GM21576 (cell line): ENCODE measurements around the gene NGEF.

Source experiments
- ATAC-seq: cut with Tn5 transposase; IDR thresholded peaks from one replicate; pipeline ENCODE4 v1.9.1; 2021; ENCODE audit warnings: mild to moderate bottlenecking, moderate library complexity; ENCODE audit not compliant: unreplicated experiment

The NGEF gene

GRCh38 chr2:232846055-232846454 is 167.0 kb downstream of the NGEF start:
- ATAC-seq, result no peak

- no peak for ATAC-seq
These were observed 169.2 kb downstream of the NGEF start for GRCh38 chr2:232843834-232844233.

GRCh38 chr2:232842689-232843088 is 170.4 kb downstream of the NGEF start:
- ATAC-seq, result no peak

- no peak for ATAC-seq
These were observed 173.5 kb downstream of the NGEF start for GRCh38 chr2:232839411-232840079.

- ATAC-seq, result peak; percentile 74
These were observed 174.6 kb downstream of the NGEF start for GRCh38 chr2:232838406-232838874.

GRCh38 chr2:232836934-232837333 is 176.1 kb downstream of the NGEF start:
- no peak for ATAC-seq

- no peak for ATAC-seq
These were observed 177.3 kb downstream of the NGEF start for GRCh38 chr2:232835687-232836208.

- ATAC-seq, result no peak
These were observed 179.2 kb downstream of the NGEF start for GRCh38 chr2:232833830-232834229.

- ATAC-seq, result no peak
These were observed 181.6 kb downstream of the NGEF start for GRCh38 chr2:232831496-232831895.

- ATAC-seq, result no peak
These were observed 183.1 kb downstream of the NGEF start for GRCh38 chr2:232829988-232830387.
